Measurements from ENCODE around the gene INPP5F. TPM values are rescaled to one million over a fixed set of nuclear protein-coding genes. Genes with fewer than 3 reads are reported as not detected.

INPP5F gene, protein sequence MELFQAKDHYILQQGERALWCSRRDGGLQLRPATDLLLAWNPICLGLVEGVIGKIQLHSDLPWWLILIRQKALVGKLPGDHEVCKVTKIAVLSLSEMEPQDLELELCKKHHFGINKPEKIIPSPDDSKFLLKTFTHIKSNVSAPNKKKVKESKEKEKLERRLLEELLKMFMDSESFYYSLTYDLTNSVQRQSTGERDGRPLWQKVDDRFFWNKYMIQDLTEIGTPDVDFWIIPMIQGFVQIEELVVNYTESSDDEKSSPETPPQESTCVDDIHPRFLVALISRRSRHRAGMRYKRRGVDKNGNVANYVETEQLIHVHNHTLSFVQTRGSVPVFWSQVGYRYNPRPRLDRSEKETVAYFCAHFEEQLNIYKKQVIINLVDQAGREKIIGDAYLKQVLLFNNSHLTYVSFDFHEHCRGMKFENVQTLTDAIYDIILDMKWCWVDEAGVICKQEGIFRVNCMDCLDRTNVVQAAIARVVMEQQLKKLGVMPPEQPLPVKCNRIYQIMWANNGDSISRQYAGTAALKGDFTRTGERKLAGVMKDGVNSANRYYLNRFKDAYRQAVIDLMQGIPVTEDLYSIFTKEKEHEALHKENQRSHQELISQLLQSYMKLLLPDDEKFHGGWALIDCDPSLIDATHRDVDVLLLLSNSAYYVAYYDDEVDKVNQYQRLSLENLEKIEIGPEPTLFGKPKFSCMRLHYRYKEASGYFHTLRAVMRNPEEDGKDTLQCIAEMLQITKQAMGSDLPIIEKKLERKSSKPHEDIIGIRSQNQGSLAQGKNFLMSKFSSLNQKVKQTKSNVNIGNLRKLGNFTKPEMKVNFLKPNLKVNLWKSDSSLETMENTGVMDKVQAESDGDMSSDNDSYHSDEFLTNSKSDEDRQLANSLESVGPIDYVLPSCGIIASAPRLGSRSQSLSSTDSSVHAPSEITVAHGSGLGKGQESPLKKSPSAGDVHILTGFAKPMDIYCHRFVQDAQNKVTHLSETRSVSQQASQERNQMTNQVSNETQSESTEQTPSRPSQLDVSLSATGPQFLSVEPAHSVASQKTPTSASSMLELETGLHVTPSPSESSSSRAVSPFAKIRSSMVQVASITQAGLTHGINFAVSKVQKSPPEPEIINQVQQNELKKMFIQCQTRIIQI
- 32.6 TPM for polyA plus RNA-seq (2013, experiment 1 of 2; ENCODE audit: insufficient read length)
- 30.4 TPM for polyA plus RNA-seq (2013, experiment 2 of 2; ENCODE audit: insufficient read length)

DNA sequence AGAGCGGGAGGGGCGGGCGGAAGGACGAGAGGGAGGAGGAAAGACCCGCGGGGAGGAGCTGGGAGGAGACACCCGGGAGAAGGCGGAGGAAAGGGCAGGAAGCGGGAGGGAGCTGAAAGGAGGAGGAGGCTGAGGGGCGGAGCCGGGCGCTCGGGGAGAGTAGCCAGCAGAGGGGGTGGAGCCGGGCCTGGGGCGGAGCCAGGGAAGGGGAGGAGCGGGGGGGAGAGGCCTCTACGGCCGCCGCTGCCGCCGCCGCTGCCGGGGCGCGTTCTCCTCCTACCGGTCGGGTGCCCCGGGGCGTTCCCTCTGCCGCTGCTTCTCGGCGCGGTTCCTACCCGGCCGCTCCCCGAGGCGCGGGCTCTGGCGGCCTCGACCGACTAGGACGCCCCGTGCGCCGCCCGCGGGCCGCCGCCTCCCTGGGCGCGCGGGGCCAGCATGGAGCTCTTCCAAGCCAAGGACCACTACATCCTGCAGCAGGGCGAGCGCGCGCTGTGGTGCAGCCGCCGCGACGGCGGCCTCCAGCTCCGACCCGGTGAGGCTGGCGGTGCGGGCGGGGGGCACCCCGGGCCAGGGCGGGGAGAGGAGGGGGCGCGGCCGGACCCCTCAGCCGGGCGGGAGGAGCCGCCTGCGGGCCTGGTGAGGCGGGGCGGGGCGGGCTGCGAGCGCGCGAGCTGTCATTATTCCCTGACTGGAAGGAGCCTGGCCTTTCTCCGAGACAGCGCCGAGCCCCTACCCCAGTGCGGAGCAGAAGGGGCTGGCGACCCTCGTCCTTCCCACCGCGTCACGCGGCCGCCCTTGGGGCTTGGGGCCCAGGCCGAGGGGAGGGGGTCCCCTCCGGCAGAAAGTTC is at the start of gene INPP5F:
INPP5F (plus strand) TSS at position 223 of the 848 bp plus-strand sequence; CDS start at position 436, 213 bp downstream.
- DNase-seq, result peak; percentile 98

DNA sequence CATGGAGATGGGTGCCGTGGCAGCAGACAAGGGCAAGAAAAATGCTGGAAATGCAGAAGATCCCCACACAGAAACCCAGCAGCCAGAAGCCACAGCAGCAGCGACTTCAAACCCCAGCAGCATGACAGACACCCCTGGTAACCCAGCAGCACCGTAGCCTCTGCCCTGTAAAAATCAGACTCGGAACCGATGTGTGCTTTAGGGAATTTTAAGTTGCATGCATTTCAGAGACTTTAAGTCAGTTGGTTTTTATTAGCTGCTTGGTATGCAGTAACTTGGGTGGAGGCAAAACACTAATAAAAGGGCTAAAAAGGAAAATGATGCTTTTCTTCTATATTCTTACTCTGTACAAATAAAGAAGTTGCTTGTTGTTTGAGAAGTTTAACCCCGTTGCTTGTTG is 48.7 kb upstream of the INPP5F start:
- no peak for DNase-seq

DNA sequence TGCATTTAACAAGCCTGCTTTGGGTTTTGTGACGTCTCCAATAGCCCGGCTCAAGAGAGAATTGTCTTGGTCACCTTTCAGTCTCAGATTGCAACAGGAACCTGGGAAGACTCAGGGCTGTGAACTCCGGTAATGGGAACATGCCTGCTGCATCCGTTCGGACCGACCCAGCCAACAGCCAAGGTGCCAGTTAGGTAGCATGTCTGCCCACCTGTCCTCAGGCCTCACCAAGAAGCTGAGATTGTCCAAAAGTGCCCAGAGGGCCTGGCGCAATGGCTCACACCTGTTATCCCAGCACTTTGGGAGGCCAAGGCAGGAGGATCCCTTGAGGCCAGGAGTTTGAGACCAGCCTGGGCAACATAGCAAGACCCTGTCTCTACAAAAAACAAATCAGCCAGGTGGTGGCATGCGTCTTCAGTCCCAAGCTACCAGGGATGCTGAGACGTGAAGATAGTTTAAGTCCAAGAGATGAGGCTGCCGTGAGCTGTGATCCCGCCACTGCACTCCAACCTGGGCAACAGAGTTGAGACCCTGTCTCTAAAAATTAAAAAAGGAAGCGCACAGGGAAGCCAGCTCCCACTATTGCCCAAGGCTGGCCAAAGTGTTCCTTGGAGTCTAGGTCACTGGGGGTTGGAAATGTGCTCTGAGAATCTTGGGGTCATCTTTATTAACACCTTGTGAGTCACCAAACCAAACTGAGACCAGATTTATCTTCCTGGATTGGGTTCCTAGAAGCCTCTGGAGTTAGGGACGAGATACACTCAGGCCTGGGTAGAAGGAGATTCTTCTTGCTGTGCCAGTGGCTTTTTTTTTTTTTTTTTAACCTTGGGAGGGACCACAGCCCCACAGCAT is 47.7 kb upstream of the INPP5F start:
- DNase-seq, result no peak

DNA sequence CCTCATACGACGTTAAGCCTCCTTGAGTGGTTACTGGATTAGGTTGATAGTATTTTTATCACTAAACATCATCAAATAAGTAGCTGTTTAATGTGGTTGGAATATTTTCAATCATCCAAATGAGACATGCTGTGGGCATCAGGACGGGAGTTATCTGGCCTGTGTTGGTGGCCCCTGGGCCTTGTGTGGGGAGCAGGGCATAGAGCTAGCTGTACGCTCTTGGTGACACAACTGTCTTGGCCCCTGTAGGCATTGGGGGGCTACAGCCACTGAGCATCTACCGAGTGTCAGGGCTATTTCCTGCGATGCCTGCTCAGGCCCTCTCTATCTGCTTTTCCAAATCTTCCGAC is 46.4 kb upstream of the INPP5F start:
- DNase-seq, result no peak

DNA sequence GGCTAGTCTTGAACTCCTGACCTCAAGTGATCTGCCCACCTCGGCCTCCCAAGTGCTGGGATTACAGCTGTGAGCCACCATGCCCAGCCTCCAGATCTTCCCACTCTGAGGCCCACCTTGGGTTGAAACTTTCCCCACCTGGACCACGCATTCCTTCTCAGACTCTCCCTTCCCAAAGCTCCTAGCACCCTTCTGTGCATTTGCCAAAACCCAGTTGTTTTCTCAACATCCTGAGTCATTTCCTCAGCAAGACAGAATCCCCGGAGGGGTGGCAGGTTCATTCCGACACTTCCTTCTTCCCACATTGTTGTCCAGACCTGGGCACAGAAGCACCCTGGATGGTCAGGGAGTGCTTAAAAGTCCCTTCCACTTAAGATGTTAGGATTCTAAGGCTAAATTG is 45.8 kb upstream of the INPP5F start:
- DNase-seq, result peak; percentile 59

DNA sequence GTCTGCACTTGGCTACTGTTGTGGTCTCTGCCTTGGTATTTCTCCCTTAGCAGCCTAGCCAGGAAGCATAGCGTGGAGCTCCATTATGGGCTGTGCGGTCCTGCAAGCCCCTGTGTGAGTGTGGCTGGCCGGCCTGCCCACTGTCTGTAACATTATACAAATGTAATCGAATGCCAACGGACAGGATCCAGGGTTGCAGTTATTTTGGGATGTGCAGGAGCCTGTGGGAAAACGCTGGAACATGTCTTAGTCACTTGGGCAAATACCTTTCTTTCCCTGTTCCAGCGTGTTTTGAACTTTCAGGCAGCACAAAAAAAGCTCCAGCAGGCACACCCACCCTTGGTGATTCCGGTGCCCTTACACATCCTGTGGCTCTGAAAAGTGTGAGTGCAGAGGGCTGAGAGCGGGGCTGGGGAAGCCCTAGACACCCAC is 45.2 kb upstream of the INPP5F start:
- DNase-seq, result no peak

DNA sequence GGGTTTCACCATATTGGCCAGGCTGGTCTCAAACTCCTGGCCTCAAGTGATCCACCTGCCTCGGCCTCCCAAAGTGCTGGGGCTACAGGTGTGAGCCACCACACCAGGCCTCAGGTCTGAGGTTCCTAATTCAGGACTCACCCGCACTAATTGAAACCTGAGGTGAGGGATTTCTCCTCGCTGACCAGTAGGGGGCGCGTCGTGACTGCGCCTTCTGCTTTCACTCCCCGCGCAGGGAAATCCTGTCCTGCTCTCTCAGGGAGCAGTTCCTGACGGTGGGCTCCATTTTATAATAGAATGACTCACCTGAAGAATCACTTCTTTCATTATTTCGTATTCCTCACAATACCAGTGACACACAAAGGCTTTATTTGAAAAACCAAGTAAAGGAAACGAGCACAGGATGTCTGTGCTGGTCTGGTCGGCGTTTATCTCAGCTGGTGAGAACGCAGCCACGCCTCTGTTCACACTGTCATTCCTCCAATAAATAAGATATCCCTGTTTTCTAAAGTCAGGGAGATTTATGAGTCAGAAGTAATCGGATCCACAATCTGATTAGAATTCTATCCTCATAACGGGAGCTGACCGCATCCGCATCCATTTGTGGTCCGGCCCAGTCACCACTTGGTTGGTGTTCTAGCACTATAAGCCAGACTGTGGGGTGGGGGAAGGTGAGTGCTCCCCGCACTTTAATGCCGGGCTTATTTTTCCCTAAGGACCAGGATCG is 39.2 kb upstream of the INPP5F start:
- DNase-seq, result peak; percentile 87

DNA sequence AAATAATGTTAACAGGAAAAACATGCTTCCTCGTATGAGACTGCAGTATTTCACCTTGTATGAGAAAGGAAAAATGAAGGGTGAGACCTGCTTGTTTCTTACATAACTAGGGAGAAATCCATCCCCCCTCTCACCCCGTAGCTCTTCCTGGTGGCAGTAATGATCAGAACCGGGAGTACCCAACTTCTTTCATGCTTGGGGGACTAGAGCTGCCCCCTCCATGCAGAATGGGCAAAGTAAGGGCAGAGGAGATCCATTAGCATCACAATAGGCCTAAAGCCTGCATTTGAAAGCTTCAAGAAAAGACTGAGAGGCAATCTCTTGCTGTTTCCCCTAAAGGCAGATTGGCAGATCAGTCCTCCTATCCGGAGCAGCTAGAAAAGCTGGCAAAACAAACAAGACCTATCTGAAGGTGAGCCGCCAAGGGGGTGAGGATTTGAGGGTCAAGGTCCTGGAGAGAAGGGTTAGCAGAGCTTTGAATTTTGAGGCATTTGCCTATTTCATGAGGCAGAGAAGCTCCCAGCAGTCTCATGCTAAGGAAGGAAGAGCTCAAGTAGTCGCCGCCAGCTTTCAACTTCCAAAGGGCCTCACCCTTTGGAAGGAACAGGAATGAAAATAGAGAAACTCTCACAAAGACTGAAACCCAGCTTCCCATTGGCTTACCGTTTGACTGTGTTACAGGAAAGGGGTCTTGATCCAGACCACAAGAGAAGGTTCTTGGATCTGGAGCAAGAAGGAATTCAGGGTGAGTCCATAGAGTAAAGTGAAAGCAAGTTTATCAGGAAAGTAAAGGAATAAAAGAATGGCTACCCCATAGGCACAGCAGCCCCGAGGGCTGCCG is 38.4 kb upstream of the INPP5F start:
- DNase-seq, result no peak

DNA sequence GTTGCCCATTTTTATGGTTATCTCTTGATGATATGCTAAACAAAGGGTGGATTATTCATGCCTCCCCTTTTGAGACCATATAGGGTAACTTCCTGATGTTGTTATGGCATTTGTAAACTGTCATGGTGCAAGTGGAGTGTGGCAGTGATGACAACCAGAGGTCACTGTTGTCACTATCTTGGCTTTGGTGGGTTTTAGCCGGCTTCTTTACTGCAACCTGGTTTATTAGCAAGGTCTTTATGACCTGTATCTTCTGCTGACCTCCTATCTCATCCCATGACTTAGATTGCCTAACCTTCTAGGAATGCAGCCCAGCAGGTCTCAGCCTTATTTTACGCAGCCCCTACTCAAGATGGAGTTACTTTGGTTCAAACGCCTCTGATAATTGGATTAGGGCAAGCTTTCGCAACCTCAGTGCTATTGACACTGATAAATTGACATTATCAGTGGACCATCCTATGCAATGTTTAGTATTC is 37.8 kb upstream of the INPP5F start:
- no peak for DNase-seq

DNA sequence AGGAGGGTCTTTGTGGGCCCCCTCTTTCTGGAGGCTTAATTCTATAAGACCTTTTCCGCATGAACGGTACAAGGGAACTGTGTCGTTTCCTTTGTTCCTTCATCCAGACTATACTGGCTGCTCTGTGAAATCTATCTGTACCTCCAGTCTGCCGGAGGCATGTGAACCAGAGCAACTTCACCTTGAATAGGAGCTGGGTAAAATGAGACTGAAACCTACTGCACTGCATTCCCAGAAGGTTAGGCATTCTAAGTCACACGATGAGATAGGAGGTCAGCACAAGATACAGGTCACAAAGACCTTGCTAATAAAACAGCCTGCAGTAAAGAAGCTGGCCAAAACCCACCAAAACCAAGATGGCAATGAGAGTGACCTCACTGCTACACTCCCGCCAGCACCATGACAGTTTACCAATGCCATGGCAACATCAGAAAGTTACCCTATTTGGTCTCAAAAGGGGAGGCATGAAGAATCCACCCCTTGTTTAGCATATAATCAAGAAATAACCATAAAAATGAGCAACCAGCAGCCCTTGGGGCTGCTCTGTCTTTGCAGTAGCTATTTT is 36.8 kb upstream of the INPP5F start:
- no peak for DNase-seq

DNA sequence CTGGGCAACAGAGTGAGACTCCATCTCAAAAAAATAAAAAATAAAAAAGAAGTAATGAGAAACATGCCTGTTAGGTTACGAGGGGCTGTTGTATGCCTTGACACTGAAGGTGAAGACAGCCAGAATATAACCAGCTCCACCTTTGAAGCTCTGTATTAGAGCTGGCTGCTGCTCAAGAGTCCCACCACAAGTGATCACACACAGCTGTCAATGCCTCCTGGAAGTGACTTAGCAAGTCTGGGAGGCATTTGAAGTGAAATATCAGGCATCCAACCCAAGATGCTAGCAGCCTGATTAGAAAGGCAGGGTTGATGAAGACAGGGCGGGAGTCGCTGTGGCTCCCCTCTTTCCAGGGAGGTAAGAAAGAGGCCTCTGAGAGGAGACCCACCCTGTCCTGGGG is 34.1 kb upstream of the INPP5F start:
- DNase-seq, result no peak

DNA sequence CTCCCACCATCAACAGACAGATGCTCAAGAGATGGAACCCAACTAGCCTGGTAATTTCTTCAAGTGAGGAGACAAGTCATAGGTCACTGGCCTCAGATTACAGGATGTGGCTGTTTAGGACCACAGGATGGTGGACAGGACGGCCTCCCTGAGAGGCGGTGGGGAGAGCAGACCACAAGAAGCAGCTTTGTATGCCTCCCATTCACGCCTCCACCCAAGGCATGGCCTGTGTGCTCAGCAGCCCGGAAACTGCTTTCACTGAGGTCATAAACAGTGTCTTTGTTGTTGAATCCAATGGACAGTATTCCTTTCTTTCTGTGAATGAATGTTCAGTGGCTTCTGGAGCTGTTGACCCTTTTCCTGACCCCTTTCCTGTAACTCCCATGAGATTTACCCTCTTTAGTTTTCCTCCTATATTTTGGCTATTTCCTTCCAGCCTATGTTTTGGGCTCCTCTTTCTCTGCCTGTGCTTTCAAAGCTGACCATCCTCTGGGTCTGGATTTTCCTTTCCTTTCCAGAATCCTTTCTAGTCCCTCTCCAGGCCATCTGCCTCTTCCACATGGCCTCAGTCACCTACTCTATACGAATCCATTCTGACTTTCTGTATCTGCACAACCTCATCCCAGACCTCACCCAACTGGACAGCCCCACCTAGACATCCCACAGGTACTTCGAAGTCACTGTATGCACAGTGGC is 32.4 kb upstream of the INPP5F start:
- DNase-seq, result no peak

DNA sequence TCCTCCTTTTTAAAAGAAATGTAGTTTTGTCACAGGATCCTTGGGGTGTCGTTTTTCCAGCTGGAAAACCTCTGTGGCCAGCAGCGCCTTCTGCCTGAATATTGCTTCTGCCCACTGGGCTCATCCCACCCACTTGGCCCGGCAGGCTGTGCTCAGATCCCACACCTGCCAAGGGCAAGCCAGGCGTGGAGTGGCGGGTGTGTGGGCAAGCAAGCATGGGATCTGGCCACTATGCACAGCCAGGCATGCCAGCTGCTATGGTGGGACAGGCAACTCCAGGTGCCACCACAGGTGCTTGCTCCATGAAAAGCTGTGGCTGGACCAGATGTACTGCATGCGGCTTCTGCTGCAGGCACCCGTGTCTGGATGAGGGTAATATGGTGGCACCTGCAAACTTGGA is 31.2 kb upstream of the INPP5F start:
- DNase-seq, result no peak

DNA sequence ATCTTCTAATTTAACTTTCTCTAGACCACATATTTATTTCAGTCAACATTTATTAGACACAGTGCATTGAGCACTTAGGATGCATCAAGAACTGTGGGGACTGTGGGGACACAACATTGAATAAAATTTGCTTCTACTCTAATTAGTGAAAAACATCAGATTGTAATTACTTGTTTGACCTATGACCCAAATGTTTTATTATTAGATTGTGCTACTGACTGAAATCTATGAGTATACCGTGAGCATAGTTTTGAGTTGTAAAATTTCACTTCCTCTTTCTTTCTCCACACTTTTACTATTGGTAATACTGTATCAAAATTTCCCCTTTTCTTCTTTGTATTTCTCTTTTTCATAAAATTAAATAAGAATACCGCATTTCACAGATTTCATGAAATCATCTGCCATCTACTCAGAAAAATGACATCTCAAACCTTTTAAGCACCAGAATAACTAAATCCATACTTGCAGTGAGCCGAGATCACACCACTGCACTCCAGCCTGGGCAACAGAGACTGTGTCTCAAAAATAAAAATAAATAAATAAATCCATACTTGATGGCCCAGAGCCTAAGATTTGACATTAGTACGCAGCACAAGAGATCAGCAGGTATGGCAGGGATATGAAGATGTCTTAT is 25.4 kb upstream of the INPP5F start:
- no peak for DNase-seq

DNA sequence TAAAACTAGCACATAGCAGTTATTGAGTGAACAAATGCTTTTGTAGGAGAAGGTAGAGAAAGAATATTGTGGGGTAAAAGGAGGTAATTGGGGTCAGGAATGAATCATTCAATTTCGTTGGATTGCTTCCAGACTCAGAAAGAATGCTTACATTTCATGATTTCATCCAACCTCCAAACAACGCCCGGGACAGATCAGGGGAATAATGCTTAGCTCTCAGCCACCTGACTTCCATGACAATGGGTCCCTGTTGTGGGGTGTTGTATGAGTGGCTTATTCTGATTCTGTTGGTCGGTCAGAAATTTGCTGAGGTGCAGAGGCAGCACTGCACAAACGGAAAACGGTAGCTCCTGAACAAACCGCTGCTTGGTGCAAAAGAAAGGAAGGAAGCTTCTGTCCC is 24.0 kb upstream of the INPP5F start:
- DNase-seq, result peak; percentile 41

DNA sequence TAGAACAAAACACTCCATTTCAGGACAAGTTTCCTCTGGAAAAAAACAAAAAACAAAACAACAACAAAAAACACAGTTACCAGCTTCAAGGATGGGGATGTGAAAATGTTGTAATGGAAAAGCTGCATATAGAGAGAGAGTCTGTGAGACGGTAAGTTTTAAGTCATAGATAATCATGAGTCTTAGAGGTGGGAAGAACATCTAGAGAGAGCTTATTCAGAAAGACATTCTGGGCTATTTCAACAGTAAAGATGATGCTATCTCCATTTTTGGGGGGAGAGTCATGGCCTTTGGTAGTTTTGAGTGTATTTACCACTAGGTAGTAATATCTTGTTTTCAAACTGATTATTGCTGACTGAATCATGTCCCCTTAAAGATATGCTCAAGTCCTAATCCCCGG is 23.3 kb upstream of the INPP5F start:
- DNase-seq, result no peak

DNA sequence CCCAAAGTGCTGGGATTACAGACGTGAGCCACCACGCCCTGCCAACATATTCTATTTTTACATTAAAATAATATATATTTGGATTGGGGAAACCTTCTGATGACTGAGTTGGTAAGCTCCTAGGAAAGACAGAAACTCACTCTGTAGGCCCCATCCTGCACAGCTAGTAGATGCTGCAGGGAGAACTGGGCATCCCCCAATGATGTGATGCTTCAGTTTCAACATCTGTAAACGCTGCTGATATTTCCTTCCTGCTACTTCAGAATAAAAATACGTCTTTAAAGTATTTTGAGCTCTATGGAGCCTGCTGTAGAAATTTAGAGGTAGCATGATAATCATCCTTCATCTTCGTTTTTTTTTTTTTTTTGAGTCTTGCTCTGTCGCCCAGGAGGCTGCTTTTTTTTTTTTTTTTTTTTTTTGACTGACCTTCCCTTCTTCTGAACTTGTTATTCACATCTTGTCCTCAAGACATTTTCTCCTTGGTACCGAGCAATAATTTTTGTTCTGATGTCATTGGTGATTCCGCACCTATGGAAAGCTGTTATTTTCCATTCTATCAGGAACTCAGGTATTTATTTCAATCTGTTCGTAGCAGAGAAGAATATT is 21.8 kb upstream of the INPP5F start:
- DNase-seq, result no peak
